SK-N-SH (cell line): ENCODE results near the gene JAZF1. TPM values are rescaled to one million over a fixed set of nuclear protein-coding genes. Genes with fewer than 3 reads are reported as not detected.

ENCODE experiments used
- CTCF ChIA-PET: fragments of 300-600, 350-600 bp; formaldehyde crosslinking; extraction: SDS; loops from one replicate; lab custom pipeline; 2021; lab: Yijun Ruan, JAX
- POLR2A ChIA-PET: fragments of 350-600 bp; sonication (Branson Sonifier 250); formaldehyde crosslinking; extraction: SDS; loops from one replicate; lab custom pipeline; 2020; ENCODE audit warnings: antibody characterized with exemption, inconsistent platforms; lab: Yijun Ruan, JAX
- DNase-seq: peaks from one replicate; pipeline ENCODE4 v3.0.0; 2012
- H2AFZ ChIP-seq: fragments of 200-600 bp; sonication (generic); 2 replicates; pipeline ENCODE4 v1.8.1; 2016; ENCODE audit warnings: antibody characterized with exemption, mild to moderate bottlenecking, low read depth
- H3F3A ChIP-seq: fragments of 200-600 bp; sonication (generic); replicated peaks from 2 replicates; pipeline ENCODE3; 2016; ENCODE audit warnings: antibody characterized with exemption, mild to moderate bottlenecking; ENCODE audit not compliant: insufficient read depth
- H3K27ac ChIP-seq, 2 experiments: fragments of 200-500 bp in 1 of 2; fragments of 200-600 bp in 1 of 2; sonication (Bioruptor generic) in 1 of 2; sonication (generic), shearing (Covaris generic) in 1 of 2; 2 replicates each; pipeline versions ENCODE4 v1.5.1 to v1.6.1; 2014 to 2016; ENCODE audit warnings: low read depth in 2 of 2, inconsistent platforms in 1 of 2, low read length in 1 of 2, mild to moderate bottlenecking in 1 of 2, mixed read lengths in 1 of 2
- H3K27me3 ChIP-seq: fragments of 200-600 bp; sonication (generic), shearing (Covaris generic); 2 replicates; pipeline ENCODE4 v1.6.1; 2016; ENCODE audit warnings: mixed run types; ENCODE audit not compliant: insufficient read depth
- H3K36me3 ChIP-seq, 2 experiments: fragments of 200-500 bp in 1 of 2; fragments of 200-600 bp in 1 of 2; sonication (Bioruptor generic) in 1 of 2; sonication (generic) in 1 of 2; replicated peaks in 1 of 2; 2 replicates each; pipeline versions ENCODE3 to v1.5.1; 2014 to 2016; ENCODE audit warnings: low read length in 1 of 2, mild to moderate bottlenecking in 1 of 2; ENCODE audit not compliant: insufficient read depth in 2 of 2, control insufficient read depth in 1 of 2
- H3K4me1 ChIP-seq, 2 experiments: fragments of 200-500 bp in 1 of 2; fragments of 200-600 bp in 1 of 2; sonication (Bioruptor generic) in 1 of 2; sonication (generic), shearing (Covaris generic) in 1 of 2; 2 replicates each; pipeline versions ENCODE4 v1.5.1 to v1.6.1; 2014 to 2016; ENCODE audit warnings: low read depth in 1 of 2, low read length in 1 of 2, mixed run types in 1 of 2; ENCODE audit not compliant: insufficient read depth in 2 of 2, control insufficient read depth in 1 of 2
- H3K4me2 ChIP-seq: fragments of 200-600 bp; sonication (generic), shearing (Covaris generic); 2 replicates; pipeline ENCODE4 v1.6.1; 2017; ENCODE audit warnings: mixed run types
- H3K4me3 ChIP-seq, 2 experiments: fragments of 200-500 bp in 1 of 2; fragments of 200-600 bp in 1 of 2; sonication (Bioruptor generic) in 1 of 2; sonication (generic), shearing (Covaris generic) in 1 of 2; 2 replicates each; pipeline versions ENCODE4 v1.5.1 to v1.8.1; 2014 to 2016; ENCODE audit warnings: low read depth in 2 of 2, inconsistent platforms in 1 of 2, low read length in 1 of 2, mild to moderate bottlenecking in 1 of 2, mixed read lengths in 1 of 2, moderate library complexity in 1 of 2
- H3K79me2 ChIP-seq: fragments of 200-600 bp; sonication (generic); 2 replicates; pipeline ENCODE4 v1.8.1; 2017; ENCODE audit warnings: mild to moderate bottlenecking; ENCODE audit not compliant: insufficient read depth
- H3K9ac ChIP-seq: fragments of 200-600 bp; sonication (generic); 2 replicates; pipeline ENCODE4 v1.6.1; 2017; ENCODE audit warnings: mixed run types
- H3K9me2 ChIP-seq: fragments of 200-600 bp; sonication (generic); 2 replicates; pipeline ENCODE4 v1.6.1; 2017; ENCODE audit warnings: mixed run types
- H3K9me3 ChIP-seq: fragments of 200-600 bp; sonication (generic); 2 replicates; pipeline ENCODE4 v1.6.1; 2017; ENCODE audit warnings: mixed run types, mild to moderate bottlenecking, moderate library complexity
- H4K20me1 ChIP-seq: fragments of 200-600 bp; sonication (generic); 2 replicates; pipeline ENCODE4 v1.6.1; 2017; ENCODE audit warnings: mild to moderate bottlenecking, mixed run types; ENCODE audit not compliant: insufficient read depth
- FOSL2 ChIP-seq: IDR thresholded peaks from 2 replicates; pipeline ENCODE4 v1.4.0; 2012; ENCODE audit warnings: low read depth, mild to moderate bottlenecking, moderate library complexity, borderline replicate concordance
- GATA2 ChIP-seq: sonication (generic); formaldehyde crosslinking; IDR thresholded peaks from 2 replicates; pipeline ENCODE4 v1.5.0; 2020; ENCODE audit warnings: mild to moderate bottlenecking, missing genetic modification reagents
- JUND ChIP-seq: IDR thresholded peaks from 2 replicates; pipeline ENCODE4 v1.4.0; 2012
- NFIC ChIP-seq: IDR thresholded peaks from 2 replicates; pipeline ENCODE4 v1.4.0; 2012; ENCODE audit warnings: borderline replicate concordance
- NRF1 ChIP-seq: IDR thresholded peaks from 2 replicates; pipeline ENCODE4 v1.6.1; 2012; ENCODE audit warnings: low read depth, mild to moderate bottlenecking, low read length
- SIN3A ChIP-seq: IDR thresholded peaks from 2 replicates; pipeline ENCODE4 v1.6.1; 2012; ENCODE audit warnings: low read depth, mild to moderate bottlenecking, low read length, moderate library complexity, borderline replicate concordance
- TCF12 ChIP-seq: IDR thresholded peaks from 2 replicates; pipeline ENCODE4 v1.4.0; 2012
- WGBS: methylation state at CpG from one replicate; pipeline ENCODE4 v1.1.6; 2017; ENCODE audit warnings: low lambda C conversion rate; 5-methylcytosine and 5-hydroxymethylcytosine counted together
- polyA plus RNA-seq, 3 experiments: library from polyadenylated mRNA; depleted of rRNA; stranded (reverse); fragments of >200 nt; gene quantifications; 2 replicates each; pipeline ENCODE4 v1.2.3, GENCODE V29; 2012
- TF ChIP-seq, protein P1 (sequence below): fragments of 150-350 bp; IDR thresholded peaks from 2 replicates; pipeline ENCODE4 v1.6.1; 2017; ENCODE audit warnings: antibody characterized with exemption, low read length, low read depth, borderline replicate concordance
- TF ChIP-seq, protein P2 (sequence below): fragments of 200-600 bp; sonication (generic); IDR thresholded peaks from 2 replicates; pipeline ENCODE4 v1.6.1; 2017; ENCODE audit warnings: antibody characterized with exemption, mild to moderate bottlenecking, moderate library complexity

The JAZF1 gene
- polyA plus RNA-seq, 1 of the 3 experiments (the other 2 are of a cell fraction) = 1.7 TPM

DNA sequence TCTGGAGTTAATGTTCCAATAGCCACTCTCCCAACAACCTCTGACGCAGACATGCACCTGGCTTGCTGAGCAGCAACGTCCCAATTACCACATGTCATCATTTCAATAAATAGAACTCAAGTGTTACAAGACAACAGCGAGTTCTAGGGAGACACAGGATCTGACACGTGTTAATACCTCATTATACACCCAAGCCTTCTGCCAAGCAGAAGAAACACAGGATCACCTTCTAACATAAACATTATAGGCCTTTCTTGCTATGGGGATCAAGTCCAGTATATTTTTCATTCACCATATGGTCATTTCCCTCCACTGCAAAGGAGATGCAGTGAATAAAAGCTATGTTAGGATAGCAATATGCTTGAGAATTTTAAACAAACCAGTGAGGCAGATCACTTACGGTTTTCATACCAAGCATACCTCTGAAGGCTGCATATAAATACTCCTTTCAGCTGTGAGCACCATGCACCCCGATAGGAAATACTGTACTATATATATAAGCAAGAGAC lies 74.2 kb downstream of the JAZF1 start:
- TF ChIP-seq GATA2 (no peak), TCF12 (peak; percentile 13; the same call in 1 of the 2 replicates)
- H3K79me2 ChIP-seq = no peaks in the 10 kb centered on the region
- CTCF ChIA-PET = interaction anchor here (0.8 to 7.2 kb wide), 9 partner anchors 11 to 87 kb away, joined by 3 to 100 read pairs (median 3); no protein-coding TSS in a partner anchor
- no peaks in the 10 kb centered on the region for H3K27me3 ChIP-seq
- peaks cover 4% of the 10 kb centered on the region in 2 experiments; a peak in 2 of 4 replicates for H3K4me1 ChIP-seq
- no peaks in the 10 kb centered on the region for H3K9me2 ChIP-seq
- H3K4me3 ChIP-seq = no peak overlapping the region
- no peak for DNase-seq
- H3K36me3 ChIP-seq = no peaks in the 10 kb centered on the region
- H3K27ac ChIP-seq = no peak overlapping the region
- 81% methylated on average over 6 of the region's 6 CpGs for WGBS
- H4K20me1 ChIP-seq = no peaks in the 10 kb centered on the region
- no peak overlapping the region for H3K9ac ChIP-seq
- H2AFZ ChIP-seq = no peak overlapping the region
- POLR2A ChIA-PET = no interaction called here
- no peak overlapping the region for H3K4me2 ChIP-seq
- H3K9me3 ChIP-seq = no peaks in the 10 kb centered on the region
- no peaks in the 10 kb centered on the region for H3F3A ChIP-seq

GRCh38 chr7:28105234-28105633 lies 75.4 kb downstream of the JAZF1 start:
- Histone ChIP-seq H3K4me3 (no peak overlapping the region), H3K4me2 (no peak overlapping the region), H3K9ac (no peak overlapping the region), H3K27ac (no peak overlapping the region), H4K20me1 (no peaks in the 10 kb centered on the region), H3K9me3 (no peaks in the 10 kb centered on the region), H2AFZ (no peak overlapping the region), H3K79me2 (no peaks in the 10 kb centered on the region), H3K36me3 (no peaks in the 10 kb centered on the region), H3K4me1 (peaks cover 2 to 4% of the 10 kb centered on the region in 2 experiments; a peak in 2 of 4 replicates), H3K9me2 (no peaks in the 10 kb centered on the region), H3F3A (no peaks in the 10 kb centered on the region), H3K27me3 (no peaks in the 10 kb centered on the region)
- POLR2A ChIA-PET = no interaction called here
- CTCF ChIA-PET = interaction anchor here (0.9 to 7.2 kb wide), 7 partner anchors 9 to 955 kb away, joined by 3 to 100 read pairs (median 3); no protein-coding TSS in a partner anchor
- no peak for TF ChIP-seq FOSL2
- TF ChIP-seq, protein P1, sequence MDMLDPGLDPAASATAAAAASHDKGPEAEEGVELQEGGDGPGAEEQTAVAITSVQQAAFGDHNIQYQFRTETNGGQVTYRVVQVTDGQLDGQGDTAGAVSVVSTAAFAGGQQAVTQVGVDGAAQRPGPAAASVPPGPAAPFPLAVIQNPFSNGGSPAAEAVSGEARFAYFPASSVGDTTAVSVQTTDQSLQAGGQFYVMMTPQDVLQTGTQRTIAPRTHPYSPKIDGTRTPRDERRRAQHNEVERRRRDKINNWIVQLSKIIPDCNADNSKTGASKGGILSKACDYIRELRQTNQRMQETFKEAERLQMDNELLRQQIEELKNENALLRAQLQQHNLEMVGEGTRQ = no peak
- no peak for TF ChIP-seq NFIC
- TF ChIP-seq NRF1 = no peak
- TF ChIP-seq, protein P2, sequence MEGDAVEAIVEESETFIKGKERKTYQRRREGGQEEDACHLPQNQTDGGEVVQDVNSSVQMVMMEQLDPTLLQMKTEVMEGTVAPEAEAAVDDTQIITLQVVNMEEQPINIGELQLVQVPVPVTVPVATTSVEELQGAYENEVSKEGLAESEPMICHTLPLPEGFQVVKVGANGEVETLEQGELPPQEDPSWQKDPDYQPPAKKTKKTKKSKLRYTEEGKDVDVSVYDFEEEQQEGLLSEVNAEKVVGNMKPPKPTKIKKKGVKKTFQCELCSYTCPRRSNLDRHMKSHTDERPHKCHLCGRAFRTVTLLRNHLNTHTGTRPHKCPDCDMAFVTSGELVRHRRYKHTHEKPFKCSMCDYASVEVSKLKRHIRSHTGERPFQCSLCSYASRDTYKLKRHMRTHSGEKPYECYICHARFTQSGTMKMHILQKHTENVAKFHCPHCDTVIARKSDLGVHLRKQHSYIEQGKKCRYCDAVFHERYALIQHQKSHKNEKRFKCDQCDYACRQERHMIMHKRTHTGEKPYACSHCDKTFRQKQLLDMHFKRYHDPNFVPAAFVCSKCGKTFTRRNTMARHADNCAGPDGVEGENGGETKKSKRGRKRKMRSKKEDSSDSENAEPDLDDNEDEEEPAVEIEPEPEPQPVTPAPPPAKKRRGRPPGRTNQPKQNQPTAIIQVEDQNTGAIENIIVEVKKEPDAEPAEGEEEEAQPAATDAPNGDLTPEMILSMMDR = no peak
- TF ChIP-seq JUND = no peak
- TF ChIP-seq SIN3A = no peak
- WGBS = 96% methylated on average over 6 of the region's 6 CpGs
- DNase-seq = no peak
